GM21576 (cell line): ENCODE results near the gene FAM81B.

Source experiments
- ATAC-seq: cut with Tn5 transposase; IDR thresholded peaks from one replicate; pipeline ENCODE4 v1.9.1; 2021; ENCODE audit warnings: mild to moderate bottlenecking, moderate library complexity; ENCODE audit not compliant: unreplicated experiment

FAM81B gene

GRCh38 chr5:95454536-95454935 is 63.4 kb downstream of the FAM81B start:
- ATAC-seq, result no peak

- ATAC-seq, result no peak
These were observed 69.5 kb downstream of the FAM81B start for GRCh38 chr5:95460665-95461064.

GRCh38 chr5:95471487-95471886 is 80.3 kb downstream of the FAM81B start:
- ATAC-seq, result no peak

DNA sequence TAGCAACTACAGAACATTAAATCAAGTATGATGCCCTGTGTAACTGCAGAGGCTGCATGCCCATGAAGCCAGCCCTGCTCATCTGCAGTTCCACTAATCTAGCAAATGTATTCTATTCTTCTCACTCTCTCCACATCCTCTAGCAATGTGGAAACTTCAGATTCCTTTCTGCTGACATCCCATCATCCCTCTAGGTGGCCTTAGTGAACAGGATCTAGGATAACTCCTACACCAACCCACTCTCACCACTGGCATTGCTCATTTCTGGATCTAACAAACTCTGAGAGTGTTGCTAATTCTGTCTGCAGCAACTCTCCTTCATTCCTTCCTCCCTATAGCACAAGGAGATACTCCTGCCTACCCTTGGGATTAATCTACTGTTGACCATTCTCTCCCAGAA is 80.8 kb downstream of the FAM81B start:
- ATAC-seq, result no peak

- ATAC-seq, result no peak
These were observed 93.3 kb downstream of the FAM81B start for GRCh38 chr5:95484421-95484820.

- ATAC-seq, result no peak
These were observed 95.0 kb downstream of the FAM81B start for GRCh38 chr5:95486191-95486590.

DNA sequence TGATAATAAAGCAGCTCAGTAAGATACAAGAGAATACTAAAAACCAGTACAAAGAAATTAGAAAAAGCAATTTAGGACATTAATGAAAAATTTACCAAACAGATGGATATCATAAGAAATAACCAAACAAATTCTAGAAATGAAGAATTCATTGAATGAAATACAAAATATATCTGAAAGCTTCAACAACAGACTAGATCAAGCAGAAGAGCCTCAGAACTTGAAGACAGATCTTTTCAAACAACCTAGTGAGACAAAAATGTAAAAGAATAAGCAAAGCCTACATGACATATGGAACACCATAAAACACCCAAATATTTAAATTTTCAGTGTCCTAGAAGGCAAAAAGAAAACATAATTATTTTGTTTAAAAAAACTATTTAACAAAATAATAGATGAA is 96.7 kb downstream of the FAM81B start:
- ATAC-seq, result no peak
